Measurements from ENCODE around the gene ARPC5L. TPM values are rescaled to one million over a fixed set of nuclear protein-coding genes. Genes with fewer than 3 reads are reported as not detected.

The ARPC5L gene
- total and polyA plus RNA-seq, 2 of the 13 experiments (the other 11 are each of a cell fraction or from before 2014, with no cell fraction given) = 29.9 to 33.8 TPM

DNA sequence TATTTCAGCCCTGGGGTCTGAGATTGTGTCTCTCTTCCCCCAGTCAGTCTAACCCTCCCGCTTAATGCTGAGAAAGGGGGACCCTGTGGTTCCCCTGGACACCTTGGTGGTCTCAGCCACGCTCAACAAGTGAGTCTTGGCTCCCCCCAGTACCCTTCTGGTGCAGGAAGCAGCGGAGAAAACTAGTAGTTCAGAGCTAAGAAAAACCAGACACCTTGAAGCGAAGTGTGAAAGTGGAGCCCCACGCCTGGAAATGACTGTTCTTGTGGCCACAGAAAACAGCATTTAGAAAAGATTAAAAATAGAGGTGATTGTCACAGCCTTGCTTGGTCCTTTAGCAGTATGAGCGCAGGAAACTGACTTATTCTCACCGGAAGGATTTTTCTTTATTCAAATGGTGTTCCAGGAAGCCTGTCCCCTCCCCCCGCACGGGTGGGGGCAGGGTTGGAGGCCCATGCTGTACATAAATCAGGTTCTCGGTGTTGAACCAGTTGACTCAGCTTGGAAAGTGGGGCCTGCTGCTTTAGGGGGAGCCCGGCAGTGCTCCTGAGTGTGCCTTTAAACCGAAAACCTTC is 8.1 kb downstream of the ARPC5L start (continued):
- TF ChIP-seq ZNF18 (CRISPR knock-in tag; IDR thresholded peaks at IDR 0.05; ENCODE audit: insufficient replicate concordance) (peak; percentile 66), FOSL2 (CRISPR knock-in tag; IDR thresholded peaks at IDR 0.05) (peak; percentile 26; the same call in 1 of the 2 replicates), CENPT (CRISPR knock-in tag; IDR thresholded peaks at IDR 0.05; ENCODE audit: low read depth) (0 out of 2 replicates have a peak, but pooled peaks have one; percentile 4), ZNF704 (CRISPR knock-in tag; IDR thresholded peaks at IDR 0.05; ENCODE audit: borderline replicate concordance) (no peak), ZNF564 (CRISPR knock-in tag; IDR thresholded peaks at IDR 0.05) (no peak), NBN (conservative IDR thresholded peaks at IDR 0.05) (no peak), MAFG (CRISPR knock-in tag; IDR thresholded peaks at IDR 0.05) (no peak), NFAT5 (CRISPR knock-in tag; IDR thresholded peaks at IDR 0.05) (no peak), PRPF4 (IDR thresholded peaks at IDR 0.05; ENCODE audit: low read depth, low read length, poor library complexity, severe bottlenecking) (peak; percentile 100), NCOA2 (CRISPR knock-in tag; IDR thresholded peaks at IDR 0.05) (peak; percentile 21; the same call in 1 of the 2 replicates), ZNF512 (CRISPR knock-in tag; IDR thresholded peaks at IDR 0.05) (no peak), NFRKB (IDR thresholded peaks at IDR 0.05) (no peak), XBP1 (CRISPR knock-in tag; IDR thresholded peaks at IDR 0.05) (no peak)
- TF ChIP-seq, protein P1, sequence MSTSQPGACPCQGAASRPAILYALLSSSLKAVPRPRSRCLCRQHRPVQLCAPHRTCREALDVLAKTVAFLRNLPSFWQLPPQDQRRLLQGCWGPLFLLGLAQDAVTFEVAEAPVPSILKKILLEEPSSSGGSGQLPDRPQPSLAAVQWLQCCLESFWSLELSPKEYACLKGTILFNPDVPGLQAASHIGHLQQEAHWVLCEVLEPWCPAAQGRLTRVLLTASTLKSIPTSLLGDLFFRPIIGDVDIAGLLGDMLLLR (CRISPR knock-in tag; IDR thresholded peaks at IDR 0.05) = no peak
- TF ChIP-seq, protein P2, sequence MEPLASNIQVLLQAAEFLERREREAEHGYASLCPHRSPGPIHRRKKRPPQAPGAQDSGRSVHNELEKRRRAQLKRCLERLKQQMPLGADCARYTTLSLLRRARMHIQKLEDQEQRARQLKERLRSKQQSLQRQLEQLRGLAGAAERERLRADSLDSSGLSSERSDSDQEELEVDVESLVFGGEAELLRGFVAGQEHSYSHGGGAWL (CRISPR knock-in tag; IDR thresholded peaks at IDR 0.05) = no peak
- TF ChIP-seq, protein P3, sequence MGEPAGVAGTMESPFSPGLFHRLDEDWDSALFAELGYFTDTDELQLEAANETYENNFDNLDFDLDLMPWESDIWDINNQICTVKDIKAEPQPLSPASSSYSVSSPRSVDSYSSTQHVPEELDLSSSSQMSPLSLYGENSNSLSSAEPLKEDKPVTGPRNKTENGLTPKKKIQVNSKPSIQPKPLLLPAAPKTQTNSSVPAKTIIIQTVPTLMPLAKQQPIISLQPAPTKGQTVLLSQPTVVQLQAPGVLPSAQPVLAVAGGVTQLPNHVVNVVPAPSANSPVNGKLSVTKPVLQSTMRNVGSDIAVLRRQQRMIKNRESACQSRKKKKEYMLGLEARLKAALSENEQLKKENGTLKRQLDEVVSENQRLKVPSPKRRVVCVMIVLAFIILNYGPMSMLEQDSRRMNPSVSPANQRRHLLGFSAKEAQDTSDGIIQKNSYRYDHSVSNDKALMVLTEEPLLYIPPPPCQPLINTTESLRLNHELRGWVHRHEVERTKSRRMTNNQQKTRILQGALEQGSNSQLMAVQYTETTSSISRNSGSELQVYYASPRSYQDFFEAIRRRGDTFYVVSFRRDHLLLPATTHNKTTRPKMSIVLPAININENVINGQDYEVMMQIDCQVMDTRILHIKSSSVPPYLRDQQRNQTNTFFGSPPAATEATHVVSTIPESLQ (CRISPR knock-in tag; conservative IDR thresholded peaks at IDR 0.05) = no peak
